Upper lobe of right lung (tissue), 1 donor: ENCODE data around the gene CSTPP1. TPM values are rescaled to one million over a fixed set of nuclear protein-coding genes. Genes with fewer than 3 reads are reported as not detected.

Experiments
- ATAC-seq: fragments of 200-7000 bp; cut with Tn5 transposase; one replicate; pipeline ENCODE4 v1.9.1; 2020; ENCODE audit warnings: mild to moderate bottlenecking, moderate library complexity
- DNase-seq: peaks from one replicate; pipeline ENCODE4 v3.0.0-alpha.2; 2020
- H3K27ac ChIP-seq: fragments of 200-600 bp; one replicate; pipeline ENCODE4 v1.8.0; 2022
- H3K27me3 ChIP-seq: fragments of 200-600 bp; one replicate; pipeline ENCODE4 v1.8.0; 2022; ENCODE audit warnings: mild to moderate bottlenecking
- H3K36me3 ChIP-seq: fragments of 200-600 bp; one replicate; pipeline ENCODE4 v1.8.0; 2022
- H3K4me1 ChIP-seq: fragments of 200-600 bp; one replicate; pipeline ENCODE4 v1.8.0; 2022
- H3K4me3 ChIP-seq: fragments of 200-600 bp; one replicate; pipeline ENCODE4 v1.8.0; 2022; ENCODE audit warnings: mild to moderate bottlenecking
- H3K9me3 ChIP-seq: fragments of 200-600 bp; one replicate; pipeline ENCODE4 v1.8.0; 2022
- intact Hi-C: fragments of 100-400 bp; cut with DNase I; formaldehyde crosslinking; loops from one replicate; pipeline ENCODE4 v1.11.0; 2022
- total RNA-seq: library from RNA; stranded (reverse); fragmentation: NEBNext Ultra II Directional; extraction: Animal tissue kit (Norgen Biotek cat#: 25700); gene quantifications from one replicate; pipeline ENCODE4 v1.2.1, GENCODE V29; 2021
- TF ChIP-seq, protein P1 (sequence below): fragments of 200-600 bp; IDR thresholded peaks from one replicate; pipeline ENCODE4 v1.8.0; 2022; ENCODE audit warnings: antibody characterized with exemption
- donor health status: DM: no; HTN: yes; CAD: no; lungs with severe emphysema.

CSTPP1 gene
- total RNA-seq, 1 donor from 2014 or later = 26.2 TPM

DNA sequence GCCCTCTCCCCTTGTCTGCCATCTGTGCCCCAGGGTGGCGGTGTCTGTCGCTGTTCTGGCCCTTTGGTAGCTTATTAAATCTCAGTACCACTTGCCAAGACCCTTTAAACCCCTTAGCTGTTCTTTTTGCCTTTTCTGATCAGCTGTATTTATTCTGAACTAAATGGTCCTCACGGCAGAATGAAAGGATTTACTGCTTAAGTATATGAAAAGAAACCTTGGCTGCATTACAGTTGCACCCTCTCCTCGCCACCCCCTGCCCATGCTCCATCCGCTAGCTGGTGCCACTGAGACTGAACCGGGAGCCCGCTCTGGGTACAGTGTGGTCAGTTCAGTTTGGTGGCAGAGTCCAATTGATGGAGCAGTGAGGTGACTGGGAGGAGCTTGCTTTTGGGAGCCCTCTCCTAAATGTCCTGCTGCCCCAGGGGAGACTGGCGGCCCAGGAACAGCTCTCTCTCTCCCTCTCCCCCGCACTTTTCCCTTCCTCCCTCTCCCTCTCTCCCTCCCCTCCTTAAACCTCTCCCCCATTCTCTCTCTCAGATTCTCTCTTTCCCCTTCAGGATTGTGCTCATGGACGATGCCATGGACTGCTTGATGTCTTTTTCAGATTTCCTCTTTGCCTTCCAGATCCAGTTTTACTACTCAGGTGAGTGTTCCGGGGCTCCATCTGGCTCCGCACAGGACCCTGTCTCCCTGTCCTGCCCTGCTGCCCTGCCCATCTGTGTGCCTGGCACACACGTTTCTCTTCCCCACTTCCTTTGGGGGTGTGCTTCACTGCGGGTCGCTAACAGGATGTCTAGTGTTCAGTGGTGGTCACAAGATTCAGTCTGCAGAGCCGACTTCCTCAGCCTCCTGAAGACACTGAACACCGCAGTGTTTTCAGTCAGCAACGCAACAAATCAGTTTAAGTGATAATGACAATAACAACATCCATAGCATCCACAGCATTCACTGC lies 218.3 kb downstream of the CSTPP1 start:
- no peak overlapping the region for H3K27ac ChIP-seq

DNA sequence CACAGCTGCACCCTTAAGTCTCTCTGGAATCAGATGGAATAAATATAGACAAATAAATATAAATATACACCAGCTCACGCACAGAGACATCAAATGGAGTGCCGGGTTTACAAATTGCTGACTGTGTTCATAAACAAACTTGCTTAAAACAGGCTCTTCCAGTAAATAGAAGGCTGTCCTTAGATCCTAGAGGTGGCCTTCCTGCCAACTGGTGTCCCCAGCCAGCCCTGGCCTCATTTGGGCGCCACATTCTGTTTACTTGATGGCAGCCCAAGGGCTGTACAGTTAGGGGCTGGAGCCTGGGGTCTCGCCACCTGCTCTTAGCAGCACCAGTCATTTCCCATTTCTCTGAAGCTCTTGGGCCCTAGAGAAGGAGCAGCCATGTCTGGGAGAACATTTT lies 219.3 kb downstream of the CSTPP1 start:
- ATAC-seq (no peak), DNase-seq (no peak)
- no peak overlapping the region for H3K27ac ChIP-seq
- intact Hi-C loops = no loop called here
- H3K27me3 ChIP-seq = no peaks in the 10 kb centered on the region
- peaks cover 10% of the 10 kb centered on the region for H3K4me1 ChIP-seq
- H3K4me3 ChIP-seq = no peak overlapping the region
- TF ChIP-seq, protein P1, sequence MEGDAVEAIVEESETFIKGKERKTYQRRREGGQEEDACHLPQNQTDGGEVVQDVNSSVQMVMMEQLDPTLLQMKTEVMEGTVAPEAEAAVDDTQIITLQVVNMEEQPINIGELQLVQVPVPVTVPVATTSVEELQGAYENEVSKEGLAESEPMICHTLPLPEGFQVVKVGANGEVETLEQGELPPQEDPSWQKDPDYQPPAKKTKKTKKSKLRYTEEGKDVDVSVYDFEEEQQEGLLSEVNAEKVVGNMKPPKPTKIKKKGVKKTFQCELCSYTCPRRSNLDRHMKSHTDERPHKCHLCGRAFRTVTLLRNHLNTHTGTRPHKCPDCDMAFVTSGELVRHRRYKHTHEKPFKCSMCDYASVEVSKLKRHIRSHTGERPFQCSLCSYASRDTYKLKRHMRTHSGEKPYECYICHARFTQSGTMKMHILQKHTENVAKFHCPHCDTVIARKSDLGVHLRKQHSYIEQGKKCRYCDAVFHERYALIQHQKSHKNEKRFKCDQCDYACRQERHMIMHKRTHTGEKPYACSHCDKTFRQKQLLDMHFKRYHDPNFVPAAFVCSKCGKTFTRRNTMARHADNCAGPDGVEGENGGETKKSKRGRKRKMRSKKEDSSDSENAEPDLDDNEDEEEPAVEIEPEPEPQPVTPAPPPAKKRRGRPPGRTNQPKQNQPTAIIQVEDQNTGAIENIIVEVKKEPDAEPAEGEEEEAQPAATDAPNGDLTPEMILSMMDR = no peak
- H3K9me3 ChIP-seq = no peaks in the 10 kb centered on the region
- no peaks in the 10 kb centered on the region for H3K36me3 ChIP-seq

More for the DNA sequence above, 218.3 kb downstream of the CSTPP1 start:
- no peak for DNase-seq
- Histone ChIP-seq H3K27me3 (no peaks in the 10 kb centered on the region), H3K36me3 (no peaks in the 10 kb centered on the region), H3K9me3 (no peaks in the 10 kb centered on the region), H3K4me1 (peaks cover 11% of the 10 kb centered on the region), H3K4me3 (no peak overlapping the region)
- TF ChIP-seq, protein P1 = no peak
- peak; percentile 6 for ATAC-seq
- intact Hi-C loops = loop anchor here (5.0 kb wide), 1 partner anchor 268 kb away; no protein-coding TSS in a partner anchor

DNA sequence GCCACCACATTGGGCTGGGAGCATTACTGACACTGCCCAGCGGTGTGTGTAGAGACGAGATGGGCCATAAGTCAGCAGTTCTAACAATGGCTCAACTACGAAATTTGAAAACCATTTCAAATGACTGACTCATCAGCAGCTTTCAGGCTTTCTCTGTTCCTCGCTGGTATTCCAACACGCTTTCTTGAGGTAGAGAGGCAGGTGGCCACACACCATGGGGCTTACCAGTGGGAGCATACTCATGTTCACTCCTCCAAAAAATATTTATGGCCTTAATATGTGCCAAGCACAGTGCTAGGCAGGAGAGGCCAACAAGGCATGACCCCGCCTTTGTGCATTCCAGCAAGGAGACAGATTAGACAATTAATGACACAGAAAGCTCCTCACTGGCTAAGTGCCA lies 219.8 kb downstream of the CSTPP1 start:
- Histone ChIP-seq H3K4me1 (peaks cover 10% of the 10 kb centered on the region), H3K9me3 (no peaks in the 10 kb centered on the region), H3K36me3 (no peaks in the 10 kb centered on the region), H3K27ac (no peak overlapping the region), H3K27me3 (no peaks in the 10 kb centered on the region), H3K4me3 (no peak overlapping the region)
- DNase-seq (no peak), ATAC-seq (no peak)
- TF ChIP-seq, protein P1 = no peak
- intact Hi-C loops = no loop called here

DNA sequence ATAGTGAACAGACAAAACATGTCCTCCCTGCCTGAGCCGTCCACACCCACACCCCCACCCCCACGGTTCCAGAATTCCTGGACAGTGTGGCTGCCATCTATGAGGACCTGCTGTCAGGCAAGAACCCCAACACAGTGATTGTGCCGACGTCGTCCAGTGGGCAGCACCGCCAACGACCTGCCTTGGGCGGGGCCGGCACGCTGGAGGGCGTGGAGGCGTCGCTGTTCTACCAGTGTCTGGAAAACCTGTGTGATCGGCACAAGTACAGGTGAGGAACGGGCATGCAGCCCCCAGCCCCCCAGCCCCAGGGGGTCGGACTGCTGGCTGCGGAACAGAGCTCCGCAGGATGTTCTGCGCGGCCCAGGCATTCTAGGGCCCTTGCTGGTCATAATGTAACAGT lies 220.4 kb downstream of the CSTPP1 start:
- Histone ChIP-seq H3K4me3 (no peak overlapping the region), H3K27ac (no peak overlapping the region), H3K9me3 (no peaks in the 10 kb centered on the region), H3K27me3 (no peaks in the 10 kb centered on the region), H3K4me1 (peaks cover 10% of the 10 kb centered on the region), H3K36me3 (no peaks in the 10 kb centered on the region)
- DNase-seq (no peak), ATAC-seq (no peak)
- TF ChIP-seq, protein P1 = no peak
- intact Hi-C loops = no loop called here

DNA sequence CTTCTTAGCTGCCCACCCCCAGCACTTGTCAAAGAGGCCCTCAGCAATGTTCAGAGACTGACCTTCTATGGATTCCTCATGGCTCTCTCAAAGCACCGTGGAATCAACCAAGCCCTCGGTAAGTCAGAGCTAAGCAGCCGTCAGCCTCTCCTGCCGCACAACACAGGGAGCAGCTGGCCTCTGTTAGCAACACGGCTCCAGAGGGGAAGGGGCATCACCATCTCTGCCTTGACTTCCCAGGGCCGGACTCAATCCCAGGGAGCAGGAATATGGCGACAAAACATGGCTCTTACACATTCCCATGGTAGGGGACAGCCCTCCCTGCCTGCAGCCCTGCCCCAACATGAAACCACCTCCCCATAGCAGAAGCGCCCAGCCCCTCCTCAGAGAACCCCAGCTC lies 221.2 kb downstream of the CSTPP1 start:
- Histone ChIP-seq H3K36me3 (no peaks in the 10 kb centered on the region), H3K4me1 (peaks cover 10% of the 10 kb centered on the region), H3K4me3 (no peak overlapping the region), H3K27ac (no peak overlapping the region), H3K9me3 (no peaks in the 10 kb centered on the region), H3K27me3 (no peaks in the 10 kb centered on the region)
- DNase-seq (no peak), ATAC-seq (no peak)
- TF ChIP-seq, protein P1 = no peak
- intact Hi-C loops = no loop called here
